HepG2 (cell line): ENCODE results near the gene PSMC3IP. TPM values are rescaled to one million over a fixed set of nuclear protein-coding genes. Genes with fewer than 3 reads are reported as not detected.

Source experiments
- ATAC-seq: fragments of 200-7000 bp; cut with Tn5 transposase; 3 replicates; pipeline ENCODE4 v1.9.1; 2020; ENCODE audit warnings: mild to moderate bottlenecking, moderate library complexity
- BruUV-seq: library from RNA; stranded (reverse); fragments of 400-500 nt; replicated peaks from 2 replicates; lab custom pipeline; 2021; lab: Mats Ljungman, UMichigan
- CTCF ChIA-PET: fragments of 300-600 bp; formaldehyde crosslinking; extraction: SDS; loops from one replicate; lab custom pipeline; 2021; ENCODE audit warnings: low total read pairs, inconsistent platforms, low intra/inter-chr PET ratio; lab: Yijun Ruan, JAX
- POLR2A ChIA-PET: fragments of 350-600 bp; sonication (Branson Sonifier 250); formaldehyde crosslinking; loops from one replicate; lab custom pipeline; 2020; ENCODE audit warnings: antibody characterized with exemption, inconsistent platforms; lab: Yijun Ruan, JAX
- DNase-seq: peaks from one replicate; pipeline ENCODE4 v3.0.0-alpha.2; 2015; ENCODE audit warnings: low spot score
- FAIRE-seq: peaks from 3 replicates; lab custom pipeline; 2011; peaks lifted over from hg19 to GRCh38; lab: Jason Lieb, UNC
- H2AFZ ChIP-seq: one replicate; pipeline ENCODE4 v1.6.1; 2011; ENCODE audit warnings: low read length, inconsistent platforms
- H3K27ac ChIP-seq: fragments of 300-600 bp; 3 replicates; pipeline ENCODE4 v1.8.0; 2011; ENCODE audit warnings: mixed run types, mild to moderate bottlenecking, mixed read lengths, low read length, inconsistent platforms; ENCODE audit not compliant: insufficient read depth; ENCODE audit errors: extremely low read length
- H3K27me3 ChIP-seq, 2 experiments: fragments of 200-600 bp in 1 of 2; 2 replicates in 1 of 2; 3 replicates in 1 of 2; pipeline versions ENCODE4 v1.6.0 to v1.8.0; 2011; ENCODE audit warnings: low read length in 2 of 2, mild to moderate bottlenecking in 2 of 2, moderate library complexity in 2 of 2, inconsistent platforms in 1 of 2; ENCODE audit not compliant: insufficient read depth in 2 of 2, control insufficient read depth in 1 of 2
- H3K36me3 ChIP-seq, 2 experiments: fragments of 200-600 bp in 1 of 2; replicated peaks in 1 of 2; 2 replicates in 1 of 2; 3 replicates in 1 of 2; pipeline versions ENCODE4 v1.5.1 to v1.8.0; 2011; ENCODE audit warnings: low read length in 2 of 2, inconsistent platforms in 1 of 2; ENCODE audit not compliant: insufficient read depth in 2 of 2, control insufficient read depth in 1 of 2
- H3K4me1 ChIP-seq: 2 replicates; pipeline ENCODE4 v1.5.1; 2012; ENCODE audit warnings: low read length, inconsistent platforms; ENCODE audit not compliant: insufficient read depth
- H3K4me2 ChIP-seq: 2 replicates; pipeline ENCODE4 v1.6.0; 2011; ENCODE audit warnings: low read depth, low read length, inconsistent platforms
- H3K4me3 ChIP-seq, 3 experiments: fragments of 200-600 bp in 1 of 3; sonication (generic), shearing (Covaris generic) in 1 of 3; replicated peaks in 1 of 3; 2 replicates each; pipeline ENCODE4 v1.5.1; 2011 to 2016; ENCODE audit warnings: low read length in 3 of 3, inconsistent platforms in 2 of 3, low read depth in 2 of 3, mild to moderate bottlenecking in 2 of 3, control low read depth in 1 of 3, mixed read lengths in 1 of 3; ENCODE audit not compliant: insufficient read depth in 1 of 3
- H3K79me2 ChIP-seq: one replicate; pipeline ENCODE4 v1.6.1; 2011; ENCODE audit warnings: low read length, inconsistent platforms; ENCODE audit not compliant: insufficient read depth
- H3K9ac ChIP-seq: 2 replicates; pipeline ENCODE4 v1.6.0; 2011; ENCODE audit warnings: mild to moderate bottlenecking, low read depth, low read length, inconsistent platforms; ENCODE audit not compliant: insufficient read depth
- H3K9me3 ChIP-seq: 2 replicates; pipeline ENCODE4 v1.5.1; 2012; ENCODE audit warnings: mild to moderate bottlenecking, low read length
- H4K20me1 ChIP-seq: 2 replicates; pipeline ENCODE4 v1.6.0; 2011; ENCODE audit warnings: inconsistent platforms, mild to moderate bottlenecking, low read length, moderate library complexity; ENCODE audit not compliant: insufficient read depth
- BHLHE40 ChIP-seq: IDR thresholded peaks from 2 replicates; pipeline ENCODE4 v1.6.1; 2011; ENCODE audit warnings: low read length, improper control_type of control experiment
- KDM4B ChIP-seq: sonication (generic); formaldehyde crosslinking; IDR thresholded peaks from 2 replicates; pipeline ENCODE4 v1.4.0; 2020; ENCODE audit warnings: missing genetic modification reagents
- MYNN ChIP-seq: sonication (generic); formaldehyde crosslinking; IDR thresholded peaks from 2 replicates; pipeline ENCODE4 v1.4.0; 2020; ENCODE audit warnings: mild to moderate bottlenecking, low read depth, missing genetic modification reagents
- NFE2 ChIP-seq: sonication (generic); formaldehyde crosslinking; IDR thresholded peaks from 2 replicates; pipeline ENCODE4 v1.4.0; 2020; ENCODE audit warnings: missing genetic modification reagents
- RAD51 ChIP-seq: fragments of 450-650 bp; IDR thresholded peaks from 2 replicates; pipeline ENCODE4 v1.6.1; 2016; ENCODE audit warnings: borderline replicate concordance
- TP53 ChIP-seq: sonication (generic); formaldehyde crosslinking; conservative IDR thresholded peaks from 2 replicates; pipeline ENCODE4 v1.4.0; 2020; ENCODE audit warnings: missing genetic modification reagents
- XBP1 ChIP-seq: sonication (generic); formaldehyde crosslinking; IDR thresholded peaks from 2 replicates; pipeline ENCODE4 v1.5.0; 2020; ENCODE audit warnings: missing genetic modification reagents
- ZBTB3 ChIP-seq: sonication (generic); formaldehyde crosslinking; IDR thresholded peaks from 2 replicates; pipeline ENCODE4 v1.4.0; 2020; ENCODE audit warnings: low read depth, mild to moderate bottlenecking, moderate library complexity, missing genetic modification reagents, borderline replicate concordance
- ZNF446 ChIP-seq: sonication (generic); formaldehyde crosslinking; IDR thresholded peaks from 2 replicates; pipeline ENCODE4 v1.5.0; 2020; ENCODE audit warnings: mild to moderate bottlenecking, missing genetic modification reagents
- ZNF557 ChIP-seq: sonication (generic); formaldehyde crosslinking; IDR thresholded peaks from 2 replicates; pipeline ENCODE4 v1.4.0; 2020; ENCODE audit warnings: missing genetic modification reagents
- ZNF614 ChIP-seq: IDR thresholded peaks from 2 replicates; pipeline ENCODE4 v1.6.1; 2018; ENCODE audit warnings: missing biosample characterization, missing genetic modification reagents, inconsistent platforms, borderline replicate concordance
- ZNF768 ChIP-seq: sonication (generic); formaldehyde crosslinking; IDR thresholded peaks from 2 replicates; pipeline ENCODE4 v1.4.0; 2020; ENCODE audit warnings: missing genetic modification reagents
- WGBS: methylation state at CpG from one replicate; pipeline ENCODE4 v1.1.6; 2017; ENCODE audit warnings: low lambda C conversion rate; 5-methylcytosine and 5-hydroxymethylcytosine counted together
- in situ Hi-C: cut with HindIII; loops from 2 replicates; pipeline ENCODE4 v1.10.0; 2017; ENCODE audit warnings: low pct_unique_long_range_greater_than_20kb; ENCODE audit not compliant: extremely low pct_ligation_motif_present
- intact Hi-C: fragments of 100-400 bp; cut with micrococcal nuclease; formaldehyde crosslinking; loops from one replicate; pipeline ENCODE4 v1.10.0; 2022; ENCODE audit not compliant: unreplicated experiment
- polyA plus RNA-seq, 8 experiments: library from polyadenylated mRNA; depleted of rRNA in 3 of 8; stranded (reverse) in 7 of 8; unstranded in 1 of 8; fragments of >200 nt; fragmentation: Illumina TruSeq in 4 of 8; extraction: Trizol in 4 of 8; gene quantifications; 2 replicates each; pipeline versions ENCODE4 v1.2.1 to v1.2.3, GENCODE V29; 2011 to 2016; ENCODE audit warnings: low read depth in 4 of 8, missing spikeins in 1 of 8, mixed read lengths in 1 of 8; ENCODE audit not compliant: insufficient read depth in 1 of 8
- total RNA-seq, 5 experiments: library from RNA; depleted of rRNA; stranded (reverse); fragments of >200 nt; fragmentation: Illumina TruSeq; extraction: Trizol; gene quantifications; 2 replicates each; pipeline ENCODE4 v1.2.3, GENCODE V29; 2016; ENCODE audit warnings: low read depth in 1 of 5
- TF ChIP-seq, protein P1 (sequence below), 2 experiments: fragments of 450-650 bp in 1 of 2; sonication (generic) in 1 of 2; formaldehyde crosslinking; IDR thresholded peaks; 2 replicates each; pipeline versions ENCODE4 v1.5.0 to v1.8.0; 2020 to 2022; ENCODE audit warnings: mild to moderate bottlenecking in 1 of 2, missing genetic modification reagents in 1 of 2
- TF ChIP-seq, protein P2 (sequence below): sonication (generic); formaldehyde crosslinking; IDR thresholded peaks from 2 replicates; pipeline ENCODE4 v1.4.0; 2020; ENCODE audit warnings: missing genetic modification reagents
- TF ChIP-seq, protein P3 (sequence below): conservative IDR thresholded peaks from 2 replicates; pipeline ENCODE4 v1.6.1; 2018; ENCODE audit warnings: missing genetic modification reagents
- TF ChIP-seq, protein P4 (sequence below): sonication (generic); formaldehyde crosslinking; IDR thresholded peaks from 2 replicates; pipeline ENCODE4 v1.4.0; 2020; ENCODE audit warnings: missing genetic modification reagents

The PSMC3IP gene
- total and polyA plus RNA-seq, 2 of the 13 experiments (the other 11 are each of a cell fraction or from before 2014, with no cell fraction given) = 6.5 to 22.4 TPM

DNA sequence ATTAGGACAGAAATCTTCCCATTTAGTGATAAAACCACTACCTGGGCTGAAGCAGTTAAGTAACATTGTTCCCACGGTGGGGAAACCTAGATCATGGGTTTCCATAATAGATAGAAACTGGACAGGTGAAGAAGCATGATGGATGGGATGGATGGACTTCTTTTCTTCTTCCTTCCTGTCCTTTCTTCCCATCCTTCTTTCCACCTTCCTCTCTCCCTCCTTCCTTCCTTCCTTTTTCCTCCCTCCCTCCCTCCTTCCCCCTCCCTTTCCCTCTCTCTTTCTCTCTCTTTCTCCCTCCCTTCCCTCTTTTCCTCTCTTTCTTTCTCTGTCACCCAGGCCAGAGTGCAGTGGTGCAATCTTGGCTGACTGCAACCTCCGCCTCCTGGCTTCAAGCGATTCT is 3.1 kb downstream of the PSMC3IP start:
- Histone ChIP-seq H3K27ac (no peak overlapping the region), H2AFZ (no peak overlapping the region), H3K9me3 (no peaks in the 10 kb centered on the region), H3K4me1 (peaks cover 39% of the 10 kb centered on the region), H3K4me3 (no peak overlapping the region), H3K27me3 (no peaks in the 10 kb centered on the region; a peak in 1 of 5 replicates), H3K4me2 (no peak overlapping the region), H3K9ac (no peak overlapping the region), H3K36me3 (peaks cover 29 to 46% of the 10 kb centered on the region in 2 experiments), H3K79me2 (peaks cover 23% of the 10 kb centered on the region), H4K20me1 (no peaks in the 10 kb centered on the region)
- intact Hi-C loops (no loop called here), in situ Hi-C loops (no loop called here)
- DNase-seq (no peak), ATAC-seq (no peak), FAIRE-seq (no peak)
- ChIA-PET CTCF (no interaction called here), POLR2A (interaction anchor here (8.5 kb wide), 1 partner anchor 9 kb away, joined by 128 read pairs; the partner anchor contains the start of genes COASY and MLX)
- TF ChIP-seq TP53 (CRISPR knock-in tag) (no peak), XBP1 (CRISPR knock-in tag) (no peak), KDM4B (no peak), BHLHE40 (no peak), RAD51 (no peak), NFE2 (CRISPR knock-in tag) (no peak), ZBTB3 (CRISPR knock-in tag) (no peak), ZNF768 (CRISPR knock-in tag) (no peak), ZNF446 (no peak), ZNF557 (CRISPR knock-in tag) (no peak), ZNF614 (no peak), MYNN (no peak)
- TF ChIP-seq, protein P1, sequence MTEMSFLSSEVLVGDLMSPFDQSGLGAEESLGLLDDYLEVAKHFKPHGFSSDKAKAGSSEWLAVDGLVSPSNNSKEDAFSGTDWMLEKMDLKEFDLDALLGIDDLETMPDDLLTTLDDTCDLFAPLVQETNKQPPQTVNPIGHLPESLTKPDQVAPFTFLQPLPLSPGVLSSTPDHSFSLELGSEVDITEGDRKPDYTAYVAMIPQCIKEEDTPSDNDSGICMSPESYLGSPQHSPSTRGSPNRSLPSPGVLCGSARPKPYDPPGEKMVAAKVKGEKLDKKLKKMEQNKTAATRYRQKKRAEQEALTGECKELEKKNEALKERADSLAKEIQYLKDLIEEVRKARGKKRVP (CRISPR knock-in tag; IDR thresholded peaks at IDR 0.05) = no peak
- TF ChIP-seq, protein P2, sequence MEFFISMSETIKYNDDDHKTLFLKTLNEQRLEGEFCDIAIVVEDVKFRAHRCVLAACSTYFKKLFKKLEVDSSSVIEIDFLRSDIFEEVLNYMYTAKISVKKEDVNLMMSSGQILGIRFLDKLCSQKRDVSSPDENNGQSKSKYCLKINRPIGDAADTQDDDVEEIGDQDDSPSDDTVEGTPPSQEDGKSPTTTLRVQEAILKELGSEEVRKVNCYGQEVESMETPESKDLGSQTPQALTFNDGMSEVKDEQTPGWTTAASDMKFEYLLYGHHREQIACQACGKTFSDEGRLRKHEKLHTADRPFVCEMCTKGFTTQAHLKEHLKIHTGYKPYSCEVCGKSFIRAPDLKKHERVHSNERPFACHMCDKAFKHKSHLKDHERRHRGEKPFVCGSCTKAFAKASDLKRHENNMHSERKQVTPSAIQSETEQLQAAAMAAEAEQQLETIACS (CRISPR knock-in tag) = no peak
- TF ChIP-seq, protein P3, sequence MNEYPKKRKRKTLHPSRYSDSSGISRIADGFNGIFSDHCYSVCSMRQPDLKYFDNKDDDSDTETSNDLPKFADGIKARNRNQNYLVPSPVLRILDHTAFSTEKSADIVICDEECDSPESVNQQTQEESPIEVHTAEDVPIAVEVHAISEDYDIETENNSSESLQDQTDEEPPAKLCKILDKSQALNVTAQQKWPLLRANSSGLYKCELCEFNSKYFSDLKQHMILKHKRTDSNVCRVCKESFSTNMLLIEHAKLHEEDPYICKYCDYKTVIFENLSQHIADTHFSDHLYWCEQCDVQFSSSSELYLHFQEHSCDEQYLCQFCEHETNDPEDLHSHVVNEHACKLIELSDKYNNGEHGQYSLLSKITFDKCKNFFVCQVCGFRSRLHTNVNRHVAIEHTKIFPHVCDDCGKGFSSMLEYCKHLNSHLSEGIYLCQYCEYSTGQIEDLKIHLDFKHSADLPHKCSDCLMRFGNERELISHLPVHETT = no peak
- TF ChIP-seq, protein P4, sequence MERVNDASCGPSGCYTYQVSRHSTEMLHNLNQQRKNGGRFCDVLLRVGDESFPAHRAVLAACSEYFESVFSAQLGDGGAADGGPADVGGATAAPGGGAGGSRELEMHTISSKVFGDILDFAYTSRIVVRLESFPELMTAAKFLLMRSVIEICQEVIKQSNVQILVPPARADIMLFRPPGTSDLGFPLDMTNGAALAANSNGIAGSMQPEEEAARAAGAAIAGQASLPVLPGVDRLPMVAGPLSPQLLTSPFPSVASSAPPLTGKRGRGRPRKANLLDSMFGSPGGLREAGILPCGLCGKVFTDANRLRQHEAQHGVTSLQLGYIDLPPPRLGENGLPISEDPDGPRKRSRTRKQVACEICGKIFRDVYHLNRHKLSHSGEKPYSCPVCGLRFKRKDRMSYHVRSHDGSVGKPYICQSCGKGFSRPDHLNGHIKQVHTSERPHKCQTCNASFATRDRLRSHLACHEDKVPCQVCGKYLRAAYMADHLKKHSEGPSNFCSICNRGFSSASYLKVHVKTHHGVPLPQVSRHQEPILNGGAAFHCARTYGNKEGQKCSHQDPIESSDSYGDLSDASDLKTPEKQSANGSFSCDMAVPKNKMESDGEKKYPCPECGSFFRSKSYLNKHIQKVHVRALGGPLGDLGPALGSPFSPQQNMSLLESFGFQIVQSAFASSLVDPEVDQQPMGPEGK (CRISPR knock-in tag) = no peak
- WGBS = 91% methylated on average over 3 of the region's 3 CpGs
- BruUV-seq = no TSS peak
